K562 (cell line): ENCODE measurements around the gene KMT2E. TPM values are rescaled to one million over a fixed set of nuclear protein-coding genes. Genes with fewer than 3 reads are reported as not detected.
A peak's percentile ranks its signal among the peaks of the same experiment; 100 is the strongest.

ENCODE experiments used
- CHD2 ChIP-seq: IDR thresholded peaks from 2 replicates; pipeline ENCODE4 v1.6.1; 2011; ENCODE audit warnings: low read depth, low read length
- DIDO1 ChIP-seq: fragments of 450-650 bp; IDR thresholded peaks from 2 replicates; pipeline ENCODE4 v1.6.1; 2016; ENCODE audit warnings: low read depth, missing biosample characterization, missing genetic modification characterization
- DNMT1 ChIP-seq: fragments of 450-650 bp; IDR thresholded peaks from 2 replicates; pipeline ENCODE4 v1.6.1; 2016; ENCODE audit warnings: antibody characterized with exemption, mild to moderate bottlenecking
- EGR1 ChIP-seq: fragments of 450-650 bp; conservative IDR thresholded peaks from 2 replicates; pipeline ENCODE4 v1.6.1; 2017; ENCODE audit warnings: mild to moderate bottlenecking
- FOXK2 ChIP-seq, 2 experiments: fragments of 450-650 bp; IDR thresholded peaks in 1 of 2; conservative IDR thresholded peaks in 1 of 2; 2 replicates each; pipeline ENCODE4 v1.6.1; 2016; ENCODE audit warnings: low read depth in 2 of 2, mild to moderate bottlenecking in 1 of 2
- HDAC3 ChIP-seq: fragments of 450-650 bp; IDR thresholded peaks from 2 replicates; pipeline ENCODE4 v1.6.1; 2018; ENCODE audit warnings: borderline replicate concordance, mild to moderate bottlenecking, moderate library complexity; ENCODE audit not compliant: partially characterized antibody
- HMG20A ChIP-seq: fragments of 450-650 bp; formaldehyde crosslinking; conservative IDR thresholded peaks from 2 replicates; pipeline ENCODE4 v1.4.0; 2020; ENCODE audit warnings: mild to moderate bottlenecking, mixed read lengths
- HNRNPUL1 ChIP-seq: fragments of 200-400 bp; formaldehyde crosslinking; IDR thresholded peaks from 2 replicates; pipeline ENCODE4 v1.6.1; 2017; ENCODE audit warnings: low read length
- JUNB ChIP-seq: fragments of 450-650 bp; formaldehyde crosslinking; conservative IDR thresholded peaks from 2 replicates; pipeline ENCODE4 v1.4.0; 2020; ENCODE audit warnings: mild to moderate bottlenecking
- LARP7 ChIP-seq: fragments of 450-650 bp; IDR thresholded peaks from 2 replicates; pipeline ENCODE4 v1.6.1; 2016
- MED1 ChIP-seq: sonication (generic); formaldehyde crosslinking; IDR thresholded peaks from 2 replicates; pipeline ENCODE4 v1.8.1; 2023; ENCODE audit warnings: missing genetic modification reagents, borderline replicate concordance
- MEIS2 ChIP-seq: fragments of 450-650 bp; IDR thresholded peaks from 2 replicates; pipeline ENCODE4 v1.6.1; 2014; ENCODE audit warnings: mild to moderate bottlenecking; ENCODE audit not compliant: partially characterized antibody
- NELFE ChIP-seq: IDR thresholded peaks from 2 replicates; pipeline ENCODE4 v1.6.1; 2011; ENCODE audit warnings: mild to moderate bottlenecking; ENCODE audit not compliant: insufficient read depth, insufficient read length
- NFXL1 ChIP-seq: fragments of 450-650 bp; formaldehyde crosslinking; IDR thresholded peaks from 2 replicates; pipeline ENCODE4 v1.4.0; 2021; ENCODE audit warnings: mild to moderate bottlenecking
- NR3C1 ChIP-seq: sonication (generic); formaldehyde crosslinking; IDR thresholded peaks from 2 replicates; pipeline ENCODE4 v1.8.1; 2022; ENCODE audit warnings: missing genetic modification reagents
- POLR2B ChIP-seq: fragments of 450-650 bp; IDR thresholded peaks from 2 replicates; pipeline ENCODE4 v1.6.1; 2018; ENCODE audit warnings: low read depth; ENCODE audit not compliant: partially characterized antibody
- RBM25 ChIP-seq: fragments of 200-400 bp; formaldehyde crosslinking; IDR thresholded peaks from 2 replicates; pipeline ENCODE4 v1.6.1; 2018; ENCODE audit warnings: low read length, low read depth, moderate library complexity; ENCODE audit not compliant: severe bottlenecking
- RFX7 ChIP-seq: fragments of 250-450 bp; sonication (Bioruptor Pico); IDR thresholded peaks from 2 replicates; pipeline ENCODE4 v1.5.1; 2021; ENCODE audit warnings: mild to moderate bottlenecking
- SNIP1 ChIP-seq: fragments of 450-650 bp; IDR thresholded peaks from 2 replicates; pipeline ENCODE4 v1.7.1; 2017; ENCODE audit warnings: low read depth, mild to moderate bottlenecking
- TAF1 ChIP-seq: IDR thresholded peaks from 2 replicates; pipeline ENCODE4 v1.6.1; 2011; ENCODE audit warnings: mild to moderate bottlenecking, low read length, moderate library complexity; ENCODE audit not compliant: insufficient read depth, control insufficient read depth, severe bottlenecking; ENCODE audit errors: extremely low read depth
- WHSC1 ChIP-seq: IDR thresholded peaks from one replicate; pipeline ENCODE4 v1.6.1; 2012; ENCODE audit warnings: low read length, control low read depth, inconsistent platforms
- ZNF551 ChIP-seq: fragments of 250-450 bp; sonication (Bioruptor Pico); IDR thresholded peaks from 2 replicates; pipeline ENCODE4 v1.5.0; 2021; ENCODE audit warnings: mild to moderate bottlenecking, moderate library complexity
- ZNF561 ChIP-seq: fragments of 450-650 bp; formaldehyde crosslinking; conservative IDR thresholded peaks from 2 replicates; pipeline ENCODE4 v1.4.0; 2020; ENCODE audit warnings: mild to moderate bottlenecking, moderate library complexity
- ZNF57 ChIP-seq: fragments of 450-650 bp; formaldehyde crosslinking; IDR thresholded peaks from 2 replicates; pipeline ENCODE4 v1.4.0; 2020; ENCODE audit warnings: mild to moderate bottlenecking, moderate library complexity
- polyA plus RNA-seq, 8 experiments: library from polyadenylated mRNA; depleted of rRNA in 4 of 8; stranded (reverse) in 5 of 8; unstranded in 3 of 8; fragments of >200 nt; fragmentation: Nextera tagmentation in 2 of 8; fragmentation: Illumina TruSeq in 1 of 8; extraction: Ambion mirVana in 2 of 8; extraction: Trizol in 1 of 8; gene quantifications; 2 replicates each; pipeline versions ENCODE4 v1.2.1 to v1.2.3, GENCODE V29; 2011 to 2014; ENCODE audit warnings: inconsistent platforms in 1 of 8, missing spikeins in 1 of 8
- total RNA-seq, 7 experiments: library from RNA; depleted of rRNA in 6 of 7; stranded (reverse); fragments of >200 nt in 6 of 7; fragmentation: Illumina TruSeq in 2 of 7; extraction: Trizol in 2 of 7; gene quantifications; 2 replicates each; pipeline versions ENCODE4 v1.2.1 to v1.2.3, GENCODE V29; 2011 to 2021; ENCODE audit warnings: low replicate concordance in 1 of 7
- TF ChIP-seq, protein P1 (sequence below): fragments of 450-650 bp; IDR thresholded peaks from 2 replicates; pipeline ENCODE4 v1.6.1; 2016; ENCODE audit warnings: missing biosample characterization, missing genetic modification characterization
- TF ChIP-seq, protein P2 (sequence below), 2 experiments: fragments of 450-650 bp in 1 of 2; sonication (generic) in 1 of 2; formaldehyde crosslinking; conservative IDR thresholded peaks; 2 replicates each; pipeline versions ENCODE4 v1.4.0 to v1.8.1; 2020 to 2022; ENCODE audit warnings: mild to moderate bottlenecking in 1 of 2, missing genetic modification reagents in 1 of 2
- TF ChIP-seq, protein P3 (sequence below): sonication (generic); formaldehyde crosslinking; IDR thresholded peaks from 2 replicates; pipeline ENCODE4 v1.8.0; 2022; ENCODE audit warnings: mild to moderate bottlenecking, missing genetic modification reagents, borderline replicate concordance

The KMT2E gene
- total and polyA plus RNA-seq, 9 of the 15 experiments (the other 6 are each of a cell fraction or from before 2014, with no cell fraction given): 8.9 to 55.3 (median 38.1) TPM

DNA sequence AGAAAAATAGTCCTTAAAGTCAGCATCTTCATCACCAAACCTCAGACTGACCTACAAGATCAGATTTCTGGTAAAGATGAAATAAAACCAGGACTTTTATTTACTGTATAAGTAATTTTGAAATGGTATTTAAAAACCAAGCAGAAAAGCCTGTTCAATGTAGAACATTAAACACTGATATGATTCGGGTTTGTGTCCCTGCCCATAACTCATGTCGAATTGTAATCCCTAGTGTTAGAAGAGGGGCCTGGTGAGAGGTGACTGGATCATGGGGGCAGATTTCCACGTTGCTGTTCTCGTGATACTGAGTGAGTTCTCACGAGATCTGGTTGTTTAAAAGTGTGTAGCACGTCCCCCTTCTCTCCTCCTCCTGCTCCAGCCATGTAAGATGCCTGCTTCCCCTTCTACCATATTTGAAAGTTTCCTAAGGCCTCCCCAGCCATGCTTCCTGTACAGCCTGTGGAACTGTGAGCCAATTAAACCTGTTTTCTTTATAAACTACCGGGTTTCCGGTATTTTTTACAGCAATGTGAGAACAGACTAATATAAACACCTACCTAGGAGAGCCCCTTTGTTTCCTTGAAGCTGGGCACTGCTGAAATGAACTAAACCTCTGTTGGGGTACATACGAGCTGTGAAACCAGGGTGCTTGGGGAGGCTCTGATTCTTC lies 120.1 kb downstream of the KMT2E start (continued):
- TF ChIP-seq, protein P1, sequence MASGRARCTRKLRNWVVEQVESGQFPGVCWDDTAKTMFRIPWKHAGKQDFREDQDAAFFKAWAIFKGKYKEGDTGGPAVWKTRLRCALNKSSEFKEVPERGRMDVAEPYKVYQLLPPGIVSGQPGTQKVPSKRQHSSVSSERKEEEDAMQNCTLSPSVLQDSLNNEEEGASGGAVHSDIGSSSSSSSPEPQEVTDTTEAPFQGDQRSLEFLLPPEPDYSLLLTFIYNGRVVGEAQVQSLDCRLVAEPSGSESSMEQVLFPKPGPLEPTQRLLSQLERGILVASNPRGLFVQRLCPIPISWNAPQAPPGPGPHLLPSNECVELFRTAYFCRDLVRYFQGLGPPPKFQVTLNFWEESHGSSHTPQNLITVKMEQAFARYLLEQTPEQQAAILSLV (tag): no peak
- TF ChIP-seq MEIS2 (peak; percentile 58), RBM25 (peak; percentile 73), ZNF551 (CRISPR knock-in tag) (no peak), HMG20A (CRISPR knock-in tag) (no peak), DNMT1 (no peak), RFX7 (no peak), SNIP1 (no peak), WHSC1 (no peak), NELFE (no peak), JUNB (CRISPR knock-in tag) (no peak), HNRNPUL1 (no peak), TAF1 (no peak), CHD2 (peak; percentile 94), DIDO1 (tag) (no peak), ZNF561 (CRISPR knock-in tag) (no peak), HDAC3 (no peak), FOXK2 (conservative IDR thresholded peaks at IDR 0.05 in 1 of 2, IDR thresholded peaks at IDR 0.05 in 1 of 2; ENCODE audit: low read depth in 2 of 2) (no peak), EGR1 (no peak), NFXL1 (no peak), LARP7 (no peak), NR3C1 (no peak), MED1 (CRISPR knock-in tag) (no peak), ZNF57 (no peak), POLR2B (no peak)
- TF ChIP-seq, protein P2, sequence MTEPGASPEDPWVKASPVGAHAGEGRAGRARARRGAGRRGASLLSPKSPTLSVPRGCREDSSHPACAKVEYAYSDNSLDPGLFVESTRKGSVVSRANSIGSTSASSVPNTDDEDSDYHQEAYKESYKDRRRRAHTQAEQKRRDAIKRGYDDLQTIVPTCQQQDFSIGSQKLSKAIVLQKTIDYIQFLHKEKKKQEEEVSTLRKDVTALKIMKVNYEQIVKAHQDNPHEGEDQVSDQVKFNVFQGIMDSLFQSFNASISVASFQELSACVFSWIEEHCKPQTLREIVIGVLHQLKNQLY (CRISPR knock-in tag; conservative IDR thresholded peaks at IDR 0.05): no peak
- TF ChIP-seq, protein P3, sequence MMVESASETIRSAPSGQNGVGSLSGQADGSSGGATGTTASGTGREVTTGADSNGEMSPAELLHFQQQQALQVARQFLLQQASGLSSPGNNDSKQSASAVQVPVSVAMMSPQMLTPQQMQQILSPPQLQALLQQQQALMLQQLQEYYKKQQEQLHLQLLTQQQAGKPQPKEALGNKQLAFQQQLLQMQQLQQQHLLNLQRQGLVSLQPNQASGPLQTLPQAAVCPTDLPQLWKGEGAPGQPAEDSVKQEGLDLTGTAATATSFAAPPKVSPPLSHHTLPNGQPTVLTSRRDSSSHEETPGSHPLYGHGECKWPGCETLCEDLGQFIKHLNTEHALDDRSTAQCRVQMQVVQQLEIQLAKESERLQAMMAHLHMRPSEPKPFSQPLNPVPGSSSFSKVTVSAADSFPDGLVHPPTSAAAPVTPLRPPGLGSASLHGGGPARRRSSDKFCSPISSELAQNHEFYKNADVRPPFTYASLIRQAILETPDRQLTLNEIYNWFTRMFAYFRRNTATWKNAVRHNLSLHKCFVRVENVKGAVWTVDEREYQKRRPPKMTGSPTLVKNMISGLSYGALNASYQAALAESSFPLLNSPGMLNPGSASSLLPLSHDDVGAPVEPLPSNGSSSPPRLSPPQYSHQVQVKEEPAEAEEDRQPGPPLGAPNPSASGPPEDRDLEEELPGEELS (CRISPR knock-in tag): no peak
